ENCODE data around the gene CSNK1A1L.

DNA sequence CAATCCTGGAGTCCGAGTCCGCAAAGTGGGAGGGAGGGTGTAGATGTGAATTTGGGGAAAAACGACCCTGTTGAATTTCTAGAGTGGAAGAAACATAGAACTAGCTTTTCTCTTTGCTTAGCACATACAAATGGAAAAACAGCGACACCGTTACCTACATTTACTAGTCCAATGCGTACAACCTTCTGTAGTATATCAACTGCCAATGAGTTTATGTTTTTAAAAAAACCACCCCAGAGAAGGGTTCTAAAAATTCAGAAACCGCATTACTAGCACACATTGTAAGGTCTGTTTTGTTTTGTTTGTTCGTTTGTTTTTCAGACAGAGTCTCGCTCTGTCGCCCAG lies 45.6 kb downstream of the CSNK1A1L start:
- no peak for TF ChIP-seq POLR2AphosphoS5 (IDR thresholded peaks at IDR 0.05; ENCODE audit: insufficient read depth in 1 of 2, low read depth in 1 of 2)
- TF ChIP-seq, protein P1, sequence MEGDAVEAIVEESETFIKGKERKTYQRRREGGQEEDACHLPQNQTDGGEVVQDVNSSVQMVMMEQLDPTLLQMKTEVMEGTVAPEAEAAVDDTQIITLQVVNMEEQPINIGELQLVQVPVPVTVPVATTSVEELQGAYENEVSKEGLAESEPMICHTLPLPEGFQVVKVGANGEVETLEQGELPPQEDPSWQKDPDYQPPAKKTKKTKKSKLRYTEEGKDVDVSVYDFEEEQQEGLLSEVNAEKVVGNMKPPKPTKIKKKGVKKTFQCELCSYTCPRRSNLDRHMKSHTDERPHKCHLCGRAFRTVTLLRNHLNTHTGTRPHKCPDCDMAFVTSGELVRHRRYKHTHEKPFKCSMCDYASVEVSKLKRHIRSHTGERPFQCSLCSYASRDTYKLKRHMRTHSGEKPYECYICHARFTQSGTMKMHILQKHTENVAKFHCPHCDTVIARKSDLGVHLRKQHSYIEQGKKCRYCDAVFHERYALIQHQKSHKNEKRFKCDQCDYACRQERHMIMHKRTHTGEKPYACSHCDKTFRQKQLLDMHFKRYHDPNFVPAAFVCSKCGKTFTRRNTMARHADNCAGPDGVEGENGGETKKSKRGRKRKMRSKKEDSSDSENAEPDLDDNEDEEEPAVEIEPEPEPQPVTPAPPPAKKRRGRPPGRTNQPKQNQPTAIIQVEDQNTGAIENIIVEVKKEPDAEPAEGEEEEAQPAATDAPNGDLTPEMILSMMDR (IDR thresholded peaks at IDR 0.05): no peak
